GM19463 (cell line): Measurements from ENCODE around the gene TMEM181.
"Not testable (repeated sequence)": the region's sequence is repeated elsewhere in the genome, so short reads cannot be mapped to it uniquely, and the experiment has no call there.

ENCODE experiments used
- ATAC-seq: cut with Tn5 transposase; IDR thresholded peaks from one replicate; pipeline ENCODE4 v1.9.1; 2021; ENCODE audit warnings: mild to moderate bottlenecking, moderate library complexity; ENCODE audit not compliant: unreplicated experiment

TMEM181 gene

DNA sequence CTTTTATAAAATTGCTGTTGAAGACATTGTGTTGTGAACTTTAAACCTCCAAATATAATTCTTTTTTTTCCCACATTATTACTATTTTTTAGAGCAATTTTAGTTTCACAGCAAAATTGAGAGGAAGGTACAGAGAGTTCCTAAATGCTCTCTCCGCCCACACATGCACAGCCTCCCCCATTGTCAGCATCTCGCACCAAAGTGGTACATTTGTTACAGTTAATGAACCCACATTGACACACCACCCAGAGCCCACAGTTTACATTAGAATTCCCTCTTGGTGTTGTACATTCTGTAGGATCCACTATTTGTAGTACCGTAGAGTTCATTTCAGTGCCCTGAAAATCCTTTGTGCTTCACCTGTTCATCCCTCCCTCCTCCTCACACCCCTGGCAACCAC is 33.8 kb downstream of the TMEM181 start:
- no peak for ATAC-seq

DNA sequence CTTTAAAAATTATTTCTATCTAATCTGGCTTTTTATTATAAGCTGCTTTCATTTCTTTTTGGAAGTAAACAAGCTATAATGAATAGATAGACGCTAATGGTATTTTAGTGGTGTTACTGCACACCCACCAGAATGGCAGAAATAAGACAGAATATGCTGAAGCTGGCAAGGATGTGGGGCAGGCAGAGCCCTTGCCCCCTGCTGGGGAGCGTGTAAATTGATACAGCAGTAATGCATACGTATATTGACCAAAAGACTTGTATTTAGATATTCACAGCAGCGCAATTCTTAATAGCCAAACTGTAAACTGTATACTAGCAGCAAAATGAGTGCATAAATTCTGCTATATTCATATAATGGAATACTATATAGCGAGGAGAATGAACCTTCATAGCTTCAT is 35.3 kb downstream of the TMEM181 start:
- no peak for ATAC-seq

DNA sequence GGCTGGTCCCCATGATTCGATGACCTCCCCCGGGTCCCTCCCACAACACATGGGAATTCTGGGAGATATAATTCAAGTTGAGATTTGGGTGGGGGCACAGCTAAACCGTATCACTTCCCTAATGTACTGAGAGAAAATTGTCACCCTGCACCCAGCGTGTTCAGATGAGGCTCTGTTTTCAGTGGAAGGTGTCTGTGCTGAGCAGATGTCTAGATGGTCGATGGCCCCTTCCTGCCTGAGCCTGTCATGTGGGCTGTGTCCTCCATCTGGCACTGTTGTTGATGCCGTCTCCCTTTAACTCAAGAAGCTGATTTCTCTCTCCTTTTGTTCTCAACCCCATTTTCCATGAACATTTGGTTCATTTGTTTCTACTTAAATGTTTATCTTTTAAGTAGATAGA is 37.0 kb downstream of the TMEM181 start:
- no peak for ATAC-seq

DNA sequence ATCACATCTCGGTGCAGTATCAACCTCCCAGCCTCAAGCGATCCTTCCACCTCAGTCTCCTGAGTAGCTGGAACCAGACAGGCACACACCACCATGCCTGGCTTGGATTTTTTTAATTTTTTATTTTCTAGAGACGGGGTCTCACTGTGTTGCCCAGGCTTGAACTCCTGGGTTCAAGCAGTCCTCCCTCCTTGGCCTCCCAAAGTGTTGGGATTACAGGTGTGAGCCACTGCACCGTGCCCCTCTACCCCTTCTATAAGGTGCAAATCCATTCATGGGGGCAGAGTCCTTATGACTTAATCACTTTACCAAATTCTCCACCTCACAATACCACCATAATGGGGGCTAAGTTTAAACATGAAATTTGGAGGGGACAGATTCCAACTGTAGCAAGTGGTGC is 37.7 kb downstream of the TMEM181 start:
- no peak for ATAC-seq

DNA sequence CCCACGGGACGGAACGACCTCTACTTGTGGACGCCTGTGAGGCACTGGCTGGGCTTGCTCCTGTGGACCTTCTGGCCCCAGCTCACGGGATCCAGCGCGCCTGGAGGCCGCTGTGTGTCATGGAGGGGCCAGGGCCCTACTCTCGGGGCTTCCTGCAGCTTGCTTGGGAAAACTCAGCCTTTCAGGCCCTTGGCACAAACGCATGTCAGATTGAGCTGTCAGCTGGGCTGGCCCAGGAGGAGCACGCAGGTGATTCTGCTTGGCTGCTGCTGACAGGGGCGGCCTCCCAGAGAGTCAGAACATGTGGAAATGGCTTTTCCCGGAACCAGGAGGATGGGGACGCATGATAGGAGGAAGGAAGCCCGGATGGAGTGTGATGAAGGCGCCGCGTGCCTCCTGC is 39.7 kb downstream of the TMEM181 start:
- no peak for ATAC-seq

DNA sequence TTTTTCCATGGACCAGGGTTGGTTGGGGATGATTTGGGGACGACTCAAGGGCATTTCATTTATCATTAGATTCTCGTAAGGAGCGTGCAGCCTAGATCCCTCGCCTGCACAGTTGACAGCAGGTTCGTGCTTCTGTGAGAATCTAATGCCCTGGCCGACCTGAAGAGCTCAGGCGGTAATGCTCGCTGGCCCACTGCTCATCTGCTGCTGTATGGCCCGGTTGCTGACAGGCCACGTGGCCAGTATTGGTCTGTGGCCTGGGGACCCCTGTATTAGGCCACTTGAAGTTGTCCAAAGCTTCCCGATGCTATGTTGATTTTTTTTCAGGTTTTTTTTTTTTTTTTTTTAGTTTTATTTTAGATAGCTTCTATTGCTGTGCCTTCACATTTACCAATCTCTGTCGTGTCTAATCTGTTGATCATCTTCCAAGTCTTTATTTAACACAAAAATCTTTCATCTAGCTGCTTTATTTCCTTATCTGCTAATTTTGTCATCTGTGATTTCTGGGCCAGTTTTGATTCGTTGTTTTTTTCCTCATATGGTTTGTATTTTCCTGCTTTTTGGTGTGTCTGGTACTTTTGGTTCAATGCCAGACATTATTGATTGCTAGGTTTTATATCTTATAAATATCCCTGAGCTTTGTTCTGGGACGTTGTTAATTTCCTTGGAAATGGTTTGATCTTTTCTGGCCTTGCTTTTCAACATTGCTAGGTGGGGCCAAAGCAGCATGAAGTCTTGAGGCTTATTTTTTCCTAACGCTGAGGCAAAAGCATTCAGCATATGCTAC is 43.6 kb downstream of the TMEM181 start:
- ATAC-seq, result no peak

DNA sequence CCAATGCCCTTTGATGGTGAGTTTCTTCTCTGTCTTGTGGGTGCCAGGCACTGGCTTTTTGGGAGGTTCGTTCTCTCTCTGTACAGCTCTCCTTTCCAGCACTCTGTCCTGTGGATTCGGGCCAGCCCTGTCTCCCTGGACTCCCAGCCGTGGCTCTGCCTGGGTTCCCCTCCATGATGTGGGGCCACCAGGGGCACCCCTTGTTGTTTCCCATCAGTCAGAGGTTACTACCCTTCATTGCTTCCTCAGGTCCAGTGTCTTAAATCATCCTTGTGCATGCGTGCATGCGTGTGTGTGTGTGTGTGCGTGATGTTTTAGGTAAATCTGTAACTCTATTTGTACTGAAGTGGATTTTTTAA is 44.1 kb downstream of the TMEM181 start:
- no peak for ATAC-seq

DNA sequence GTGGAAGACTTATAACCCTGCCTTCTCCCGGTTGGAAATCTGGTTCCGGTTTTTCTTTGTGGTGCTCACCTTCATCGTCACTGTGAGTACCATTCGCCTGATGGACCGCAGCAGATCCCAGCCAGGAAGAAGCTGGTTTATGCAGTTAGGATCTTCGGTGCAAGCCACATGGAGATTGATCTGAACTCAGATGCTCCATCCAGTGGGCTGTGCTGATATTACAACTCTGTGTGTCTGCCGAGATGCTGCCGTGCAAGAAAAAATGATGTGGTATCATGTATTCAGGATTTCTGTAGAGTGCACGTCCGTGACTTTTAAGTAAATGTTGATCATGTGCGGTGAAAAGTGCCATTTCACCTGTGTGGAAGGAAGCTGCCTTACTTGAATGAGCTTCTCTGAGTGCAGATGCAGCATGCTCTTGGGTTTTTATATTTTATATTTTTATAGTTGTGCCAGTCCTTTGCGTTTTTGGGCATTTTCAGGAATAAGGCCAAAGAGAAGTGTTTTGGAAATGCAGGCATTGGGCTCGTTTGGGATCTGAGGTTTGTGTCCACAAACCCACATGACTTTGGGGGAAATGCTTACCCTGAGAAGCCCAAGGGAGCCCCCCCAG is 45.5 kb downstream of the TMEM181 start:
- ATAC-seq, result no peak

DNA sequence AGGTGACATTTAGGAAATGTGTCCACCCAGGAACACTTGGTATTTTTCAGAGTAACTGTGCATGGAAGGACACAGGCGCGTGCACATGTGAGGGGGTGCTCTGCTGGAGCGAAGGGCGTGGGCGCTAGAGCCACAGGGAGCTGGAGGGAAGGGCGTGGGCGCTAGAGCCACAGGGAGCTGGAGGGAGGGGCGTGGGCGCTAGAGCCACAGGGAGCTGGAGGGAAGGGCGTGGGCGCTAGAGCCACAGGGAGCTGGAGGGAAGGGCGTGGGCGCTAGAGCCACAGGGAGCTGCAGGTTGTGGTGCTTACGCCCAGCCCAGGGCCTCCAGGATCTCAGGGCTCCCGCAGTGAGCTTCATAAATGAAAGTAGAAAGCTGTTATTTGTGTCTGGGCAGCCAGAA is 46.1 kb downstream of the TMEM181 start:
- ATAC-seq, result not testable (repeated sequence)

DNA sequence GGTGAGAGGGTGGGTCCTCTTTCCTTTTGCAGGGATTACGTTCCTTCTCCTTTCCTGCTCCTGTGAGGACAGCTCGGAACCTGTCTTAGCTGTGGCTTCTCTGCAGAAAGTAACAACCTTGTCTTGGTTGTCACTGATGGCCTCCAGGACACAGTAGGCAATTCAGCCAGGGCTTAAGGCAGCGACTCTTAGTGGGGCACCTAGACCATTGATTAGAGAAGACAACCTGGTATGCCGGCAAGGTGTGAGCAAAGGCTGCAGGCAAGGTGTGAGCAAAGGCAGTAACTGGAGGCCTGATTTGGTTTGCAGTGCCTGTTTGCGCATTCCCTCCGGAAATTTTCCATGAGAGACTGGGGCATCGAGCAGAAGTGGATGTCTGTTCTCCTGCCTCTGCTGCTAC is 47.0 kb downstream of the TMEM181 start:
- ATAC-seq, result no peak

DNA sequence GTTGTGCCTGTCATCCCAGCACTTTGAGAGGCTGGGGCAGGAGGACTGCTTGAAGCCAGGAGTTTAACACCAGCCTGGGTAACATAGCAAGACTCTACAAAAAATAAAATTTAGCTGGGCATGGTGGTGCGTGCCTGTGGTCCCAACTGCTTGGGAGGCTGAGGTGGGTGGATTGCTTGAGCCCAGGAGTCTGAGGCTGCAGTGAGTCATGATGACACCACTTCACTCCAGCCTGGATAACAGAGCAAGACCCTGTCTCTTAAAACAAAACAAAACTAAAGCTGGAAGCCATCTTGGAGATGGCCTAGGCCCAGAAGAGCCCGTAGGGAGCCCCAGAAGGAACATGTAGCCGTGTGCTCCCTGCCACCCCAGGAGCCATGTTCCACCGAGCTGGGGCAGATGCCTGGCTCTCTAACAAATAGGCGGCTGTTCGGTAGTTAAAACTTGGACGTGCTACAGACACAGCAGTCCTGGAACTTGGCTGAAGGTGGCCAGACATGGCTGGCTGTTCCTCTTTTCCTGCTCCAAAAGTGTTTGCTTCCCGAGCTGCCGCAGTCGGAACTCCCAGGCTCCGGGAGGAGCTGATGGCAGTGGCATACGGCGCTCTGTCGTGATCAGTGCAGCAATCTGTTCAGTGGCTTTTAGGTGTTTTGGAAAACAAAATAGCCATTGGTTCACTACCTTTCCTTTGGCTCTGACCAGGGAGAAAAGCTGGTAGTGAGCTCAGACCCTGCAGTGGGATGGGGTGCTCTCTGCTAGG is 47.7 kb downstream of the TMEM181 start:
- no peak for ATAC-seq

DNA sequence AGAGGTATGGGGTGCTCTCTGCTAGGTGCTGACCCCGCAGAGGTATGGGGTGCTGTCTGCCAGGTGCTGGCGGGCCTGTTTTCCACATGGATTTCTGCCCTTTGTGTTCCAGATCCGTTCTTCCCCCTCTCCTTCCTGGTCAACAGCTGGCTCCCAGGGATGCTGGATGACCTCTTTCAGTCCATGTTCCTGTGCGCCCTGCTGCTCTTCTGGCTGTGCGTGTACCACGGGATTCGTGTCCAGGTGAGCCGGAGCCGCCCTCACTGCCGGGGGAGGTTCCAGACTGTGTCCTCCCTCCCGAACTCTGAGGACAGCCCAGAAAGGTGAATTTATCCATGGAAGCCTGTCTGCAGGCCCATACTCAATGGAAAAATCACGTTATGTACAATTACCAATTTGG is 48.3 kb downstream of the TMEM181 start:
- no peak for ATAC-seq

DNA sequence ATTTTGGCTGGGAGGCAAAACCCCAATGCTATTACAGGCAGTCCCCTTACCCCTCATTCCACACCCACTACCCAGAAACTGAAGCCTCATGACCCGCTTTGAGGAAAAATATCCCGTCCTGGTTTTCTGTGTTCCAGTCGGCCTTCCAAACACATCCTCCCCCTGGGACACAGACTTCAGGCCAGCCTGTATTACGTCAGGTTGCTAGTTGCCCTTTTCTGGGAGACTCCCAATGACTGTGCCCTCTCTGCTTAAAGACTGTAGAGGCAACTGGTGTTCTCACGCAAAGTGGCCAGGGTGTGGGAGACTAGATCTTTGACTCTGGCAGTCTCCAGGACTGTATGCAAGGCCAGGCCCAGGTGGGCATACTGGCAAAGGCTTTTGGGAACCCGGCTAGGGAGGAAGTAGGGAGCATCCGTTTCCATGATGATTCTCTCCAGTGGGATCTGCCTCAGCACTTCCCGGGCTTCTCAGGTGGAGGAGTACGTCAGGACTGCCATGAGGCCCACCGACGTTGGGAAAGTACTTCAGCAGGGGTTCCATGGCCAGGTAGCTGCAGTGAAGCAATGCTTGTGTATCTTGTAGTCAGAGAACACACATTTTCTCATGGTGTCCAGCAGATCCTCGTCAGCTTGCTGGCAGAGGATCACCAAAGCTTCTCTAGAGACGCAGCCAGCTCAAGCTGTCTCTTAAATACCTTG is 49.7 kb downstream of the TMEM181 start:
- no peak for ATAC-seq

DNA sequence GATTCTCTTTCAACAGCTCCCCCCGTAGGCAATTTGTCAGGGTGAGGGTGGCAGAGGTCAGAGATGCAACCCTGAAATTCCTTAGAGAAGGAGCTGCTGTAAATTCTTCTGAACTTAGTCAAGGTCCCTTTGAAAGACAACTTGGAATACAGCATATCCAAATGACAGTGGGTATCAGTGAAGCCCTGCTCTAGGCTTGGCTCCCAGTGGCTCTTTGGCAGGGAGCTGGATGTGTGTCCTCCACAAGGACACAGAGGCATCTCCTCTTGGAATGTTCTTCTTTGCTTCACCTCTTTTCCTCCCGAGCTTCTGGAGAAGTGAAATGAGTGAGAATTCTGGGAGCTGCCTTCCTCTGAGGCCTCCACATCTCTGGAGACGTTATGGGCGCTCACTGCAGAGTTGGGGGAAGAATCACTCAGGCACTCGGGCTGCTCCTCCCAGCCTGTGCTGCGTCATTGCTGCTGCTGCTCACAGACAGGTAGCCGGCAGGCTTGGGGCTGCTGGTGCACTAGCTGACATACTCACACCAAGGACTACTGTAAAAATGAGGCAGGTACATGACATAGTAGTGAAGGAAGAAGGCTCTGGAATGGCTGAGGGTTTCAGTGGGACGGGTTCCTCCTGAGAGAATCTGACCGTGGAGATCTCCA is 50.6 kb downstream of the TMEM181 start:
- no peak for ATAC-seq

DNA sequence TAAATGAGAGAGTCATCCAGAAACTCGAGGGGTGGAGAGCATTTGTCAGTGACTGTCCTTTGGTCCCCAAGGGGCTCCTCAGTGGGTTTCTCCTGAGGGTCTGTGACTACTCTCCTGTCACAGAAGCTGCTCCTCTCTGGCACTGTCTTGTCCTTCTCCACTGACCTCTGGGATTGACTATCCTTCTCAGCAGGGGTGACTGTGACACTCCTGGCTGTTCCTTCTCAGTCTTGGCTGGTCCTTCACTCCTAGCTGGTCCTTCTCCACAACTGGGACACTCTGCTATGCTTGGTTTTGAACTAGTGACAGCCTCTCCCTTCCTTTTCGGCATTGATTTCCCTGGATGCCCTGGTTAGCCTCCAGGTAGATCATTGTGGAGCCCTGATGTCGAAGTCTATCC is 51.1 kb downstream of the TMEM181 start:
- no peak for ATAC-seq

DNA sequence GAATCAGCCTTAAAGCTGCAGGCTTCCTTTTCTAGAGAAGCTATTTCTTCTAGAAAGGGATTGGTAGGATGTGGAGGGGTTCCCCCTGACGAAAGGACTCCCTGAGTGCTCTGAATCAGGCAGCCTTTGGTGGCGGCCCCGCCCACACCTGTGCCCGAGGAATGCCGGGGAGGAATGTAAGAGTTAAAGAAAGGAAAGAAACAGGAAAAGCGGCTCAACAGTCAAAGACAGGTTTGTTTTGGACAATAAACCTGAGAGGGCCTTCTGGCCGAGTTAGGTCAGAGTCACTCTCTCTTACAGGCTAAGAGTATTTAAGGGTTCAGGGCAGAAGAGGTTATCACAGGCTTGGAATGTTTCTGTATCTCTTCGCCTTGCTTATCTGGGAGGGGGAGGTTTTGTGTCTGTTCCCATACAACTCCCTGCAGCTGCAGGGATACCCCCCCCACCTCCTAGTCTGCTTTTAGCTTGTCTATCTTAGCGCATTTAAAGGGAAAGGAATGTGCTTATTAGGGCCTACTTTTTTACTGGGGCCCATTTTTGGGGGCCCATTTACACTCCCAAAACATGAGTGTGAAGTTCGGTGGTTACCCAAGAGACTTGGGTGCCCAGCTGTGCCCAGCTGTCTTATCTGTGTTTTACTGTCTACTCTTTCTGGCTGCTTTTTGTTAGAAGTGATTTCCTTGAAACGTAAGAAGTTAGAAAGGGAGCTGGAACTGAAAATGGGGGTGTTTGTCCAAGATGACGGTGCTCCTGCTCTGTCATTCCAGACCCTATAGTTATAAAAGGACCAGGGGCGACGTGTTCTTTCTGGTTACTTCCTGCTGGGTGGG is 51.9 kb downstream of the TMEM181 start:
- ATAC-seq, result no peak

DNA sequence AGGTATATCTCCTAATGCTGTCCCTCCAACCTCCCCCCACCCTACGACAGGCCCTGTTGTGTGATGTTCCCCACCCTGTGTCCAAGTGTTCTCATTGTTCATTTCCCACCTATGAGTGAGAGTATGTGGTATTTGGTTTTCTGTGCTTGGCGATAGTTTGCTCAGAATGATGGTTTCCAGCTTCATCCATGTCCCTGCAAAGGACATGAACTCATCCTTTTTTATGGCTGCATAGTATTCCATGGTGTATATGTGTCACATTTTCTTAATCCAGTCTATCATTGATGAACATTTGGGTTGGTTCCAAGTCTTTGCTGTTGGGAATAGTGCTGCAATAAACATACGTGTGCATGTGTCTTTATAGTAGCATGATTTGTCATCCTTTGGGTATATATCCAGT is 54.7 kb downstream of the TMEM181 start:
- not testable (repeated sequence) for ATAC-seq

DNA sequence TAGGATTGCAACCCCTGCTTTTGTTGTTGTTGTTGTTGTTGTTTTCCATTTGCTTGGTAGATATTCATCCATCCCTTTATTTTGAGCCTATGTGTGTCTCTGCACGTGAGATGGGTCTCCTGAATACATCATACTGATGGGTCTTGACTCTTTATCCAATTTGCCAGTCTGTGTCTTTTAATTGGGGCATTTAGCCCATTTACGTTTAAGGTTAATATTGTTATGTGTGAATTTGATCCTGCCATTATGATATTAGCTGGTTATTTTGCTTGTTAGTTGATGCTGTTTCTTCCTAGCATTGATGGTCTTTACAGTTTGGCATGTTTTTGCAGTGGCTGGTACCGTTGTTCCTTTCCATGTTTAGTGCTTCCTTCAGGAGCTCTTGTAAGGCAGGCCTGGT is 58.4 kb downstream of the TMEM181 start:
- ATAC-seq, result not testable (repeated sequence)

DNA sequence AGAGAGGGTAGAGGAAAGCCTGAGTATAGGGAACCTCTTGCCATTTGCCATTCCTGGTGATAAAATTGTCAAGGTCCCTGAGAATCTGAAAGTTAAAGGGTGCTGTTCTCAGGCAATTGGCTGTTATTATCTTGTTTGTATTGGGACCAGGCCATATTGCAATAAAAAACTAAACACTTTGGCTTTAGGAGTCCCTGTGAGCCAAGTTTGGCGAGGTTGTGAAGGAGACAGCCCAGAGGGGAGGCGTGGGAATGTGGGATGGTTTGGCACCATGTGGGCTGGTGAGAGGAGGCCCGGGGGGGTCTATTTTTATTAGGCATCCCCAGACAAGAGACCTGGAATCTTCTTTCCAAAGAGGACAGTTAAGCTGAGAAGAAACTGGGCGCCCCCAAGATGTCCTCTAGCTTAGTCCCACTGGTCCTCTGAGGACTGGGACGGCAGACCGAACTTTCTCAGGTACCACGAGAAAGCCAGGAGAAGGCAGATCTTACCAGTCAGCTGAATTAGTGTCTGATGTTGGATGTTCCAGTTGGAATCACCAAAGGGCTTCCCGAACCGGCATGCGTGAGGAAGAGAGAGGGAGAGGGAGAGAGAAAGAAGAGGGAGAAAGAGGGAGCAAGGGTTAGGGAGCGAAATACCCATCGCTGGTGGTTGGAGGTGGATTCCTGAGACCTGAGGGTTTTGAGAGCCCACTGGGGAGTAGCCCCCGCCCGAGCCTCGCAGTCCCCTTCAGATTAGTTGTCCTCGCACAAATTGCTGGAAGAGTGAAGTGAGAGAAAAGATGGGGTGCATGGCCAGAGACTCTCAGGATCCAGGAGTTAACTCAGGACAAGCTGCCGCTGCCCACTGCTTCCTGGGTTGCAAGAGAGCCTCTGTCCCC is 60.3 kb downstream of the TMEM181 start:
- no peak for ATAC-seq
